ENCODE data around the gene EI24.

The EI24 gene

DNA sequence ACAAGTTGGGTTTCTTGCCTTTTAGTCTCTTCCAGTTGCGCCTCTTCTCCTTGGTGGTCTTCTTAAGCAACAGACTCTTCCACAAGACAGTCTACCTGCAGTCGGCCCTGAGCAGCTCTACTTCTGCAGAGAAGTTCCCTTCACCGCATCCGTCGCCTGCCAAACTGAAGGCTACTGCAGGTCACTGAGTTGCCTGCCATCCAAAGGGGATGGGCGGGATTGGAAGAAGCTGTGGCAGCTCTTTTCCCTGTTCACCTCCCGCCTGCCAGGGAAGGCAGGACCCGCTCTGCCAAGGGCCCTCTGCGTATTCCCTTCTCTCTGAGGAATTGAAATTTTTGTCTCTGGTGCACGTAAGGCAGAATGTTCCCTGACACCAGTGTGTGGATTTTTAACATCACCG lies 14.2 kb downstream of the EI24 start:
- no peak for DNase-seq

DNA sequence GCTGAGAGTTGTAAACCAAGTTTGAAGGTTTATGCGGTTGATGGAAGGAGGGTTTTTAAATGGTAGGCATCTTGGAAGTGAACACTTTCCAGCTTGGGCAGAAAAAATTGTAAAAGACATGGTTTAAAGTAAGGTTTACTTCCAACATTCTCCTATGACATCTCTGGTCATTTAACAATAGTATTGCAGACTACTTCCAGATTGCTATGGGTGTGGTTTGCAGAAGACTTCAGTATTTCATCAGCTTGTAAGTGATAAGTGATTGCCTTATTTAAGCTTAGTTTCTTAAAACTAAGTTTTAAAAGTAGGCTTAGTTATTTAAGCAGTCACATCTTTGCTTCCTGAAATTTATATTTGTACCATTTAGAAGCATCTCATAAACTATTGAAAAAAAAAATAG lies 16.2 kb downstream of the EI24 start:
- no peak for DNase-seq

DNA sequence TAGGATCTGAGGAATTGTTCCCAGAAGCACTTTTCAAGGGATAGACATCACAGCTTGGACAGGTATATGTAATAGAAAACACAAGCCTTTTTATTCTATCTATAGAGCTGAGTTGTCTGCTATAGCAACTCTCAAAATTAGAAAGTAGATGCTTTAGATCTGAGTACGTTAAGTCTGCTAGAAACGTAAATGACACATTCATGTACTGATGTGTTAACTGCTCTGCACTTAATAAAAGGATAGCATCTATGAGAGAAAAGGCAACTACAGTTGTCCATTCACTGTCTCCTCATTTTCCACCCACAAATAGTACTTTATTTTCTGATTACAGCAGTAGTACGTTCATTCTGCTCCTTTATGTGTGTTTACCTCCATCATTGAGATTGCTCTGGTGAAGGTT lies 17.3 kb downstream of the EI24 start:
- DNase-seq: no peak

DNA sequence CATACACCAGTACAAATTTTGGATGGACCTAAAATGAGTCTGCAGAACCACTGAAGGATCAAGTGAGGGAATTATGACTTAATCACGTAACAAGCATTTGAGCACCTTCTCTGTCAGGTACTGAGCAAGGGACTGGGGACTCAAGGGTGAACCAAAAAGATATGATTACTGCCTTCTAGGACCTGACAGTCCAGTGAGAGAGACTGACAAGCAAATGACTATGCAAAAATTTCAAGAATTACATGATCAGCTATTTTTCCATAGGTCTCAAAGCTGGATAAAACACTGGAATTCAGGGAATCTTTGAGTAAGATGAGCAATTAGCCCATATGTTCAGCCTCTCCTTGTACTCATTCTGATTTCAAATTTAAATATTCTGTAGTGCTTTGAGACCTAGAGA lies 18.2 kb downstream of the EI24 start:
- no peak for DNase-seq

DNA sequence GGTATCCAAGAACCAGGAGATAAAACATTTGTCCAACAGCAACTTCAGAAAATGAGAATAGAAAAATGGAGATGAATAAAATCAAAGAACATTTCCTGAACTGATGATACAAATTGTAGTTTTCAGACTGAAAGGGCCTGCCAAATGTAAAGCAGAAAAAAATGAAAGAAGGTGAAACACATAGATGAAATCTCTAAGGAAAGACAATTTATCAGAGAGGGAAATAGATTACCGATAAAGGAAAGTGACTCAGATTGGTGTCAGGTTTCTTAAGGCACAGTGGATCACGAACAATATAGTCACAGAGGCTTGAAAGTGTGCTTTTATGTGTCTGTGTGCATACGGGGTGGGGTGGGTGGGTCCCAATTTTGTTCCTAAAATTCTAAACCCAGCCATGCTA lies 19.2 kb downstream of the EI24 start:
- DNase-seq: no peak

DNA sequence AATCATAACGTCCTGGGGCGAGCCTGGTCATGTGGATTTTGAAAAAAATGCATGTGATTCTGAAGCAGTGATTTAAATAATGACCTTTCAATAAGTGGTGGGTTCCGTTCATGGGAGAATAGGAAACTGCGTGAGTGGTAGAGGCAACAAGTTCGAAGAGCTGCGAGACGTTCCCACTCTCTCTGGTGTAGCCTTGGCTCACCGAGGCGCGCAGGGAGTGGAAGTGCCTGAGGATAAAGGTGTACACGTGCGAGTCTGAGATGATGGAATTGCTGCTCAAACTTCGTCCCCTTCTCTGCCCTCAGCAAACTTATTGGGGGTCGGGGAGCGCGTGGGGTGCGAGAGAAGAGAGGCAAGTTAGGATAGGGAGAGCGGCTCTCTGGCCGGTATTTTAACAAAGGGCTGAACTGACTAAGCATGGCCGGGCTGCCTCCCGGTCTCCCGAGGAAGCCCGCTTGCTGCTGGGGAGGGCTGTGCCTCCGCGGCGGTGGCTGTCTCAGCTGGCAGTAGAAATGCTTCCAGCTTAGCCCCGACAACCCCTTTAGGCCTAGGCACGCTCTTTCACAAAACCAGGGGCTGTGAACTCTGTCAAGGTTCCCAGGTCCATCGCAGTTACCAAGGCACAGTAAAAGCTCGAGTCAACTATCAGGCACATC lies 22.5 kb downstream of the EI24 start:
- peak; percentile 35 for DNase-seq

DNA sequence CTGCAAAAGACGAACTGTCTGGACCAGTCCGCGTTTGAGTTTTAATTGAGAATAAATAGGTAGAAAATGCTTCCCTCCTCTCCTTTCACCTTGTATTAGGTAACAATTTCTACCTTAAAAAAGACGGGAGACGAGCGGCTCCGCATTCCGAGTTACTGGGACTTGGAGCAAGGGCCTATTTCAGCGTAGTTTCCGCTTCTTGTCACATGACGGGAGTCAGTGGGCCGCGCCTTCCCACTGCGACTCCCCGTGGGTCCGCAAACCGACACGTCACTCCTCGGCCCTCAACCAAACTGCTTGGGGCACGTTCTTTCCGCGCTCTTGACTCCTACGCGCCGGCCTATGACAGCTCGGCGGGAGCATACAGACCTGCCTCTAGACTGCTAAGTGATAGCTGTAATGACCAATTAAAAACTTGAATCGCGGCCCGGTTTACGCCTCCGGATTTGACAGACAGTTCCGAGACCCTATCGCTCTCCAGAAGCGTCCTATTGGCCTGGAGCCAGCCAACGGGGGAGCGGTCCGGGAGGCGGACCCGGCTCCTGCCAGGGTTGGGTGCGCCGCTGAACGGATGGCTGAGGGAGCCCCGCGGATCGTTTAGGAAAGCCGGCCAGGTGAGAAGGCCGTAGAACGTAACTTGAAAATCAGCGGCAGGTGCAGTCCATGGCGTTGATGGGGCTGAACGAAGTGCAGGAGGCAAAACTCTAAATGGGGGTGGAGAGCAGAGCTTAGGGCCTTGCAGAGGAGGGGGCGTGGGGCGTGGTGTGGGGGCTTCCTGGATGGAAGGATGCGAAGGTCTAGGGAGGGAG lies 23.2 kb downstream of the EI24 start, which contains the start of gene STT3A:
STT3A (plus strand) TSS at position 548 of the 809 bp plus-strand sequence. CDS start 3,064 bp downstream, outside the sequence.
- peak; percentile 95 for DNase-seq

DNA sequence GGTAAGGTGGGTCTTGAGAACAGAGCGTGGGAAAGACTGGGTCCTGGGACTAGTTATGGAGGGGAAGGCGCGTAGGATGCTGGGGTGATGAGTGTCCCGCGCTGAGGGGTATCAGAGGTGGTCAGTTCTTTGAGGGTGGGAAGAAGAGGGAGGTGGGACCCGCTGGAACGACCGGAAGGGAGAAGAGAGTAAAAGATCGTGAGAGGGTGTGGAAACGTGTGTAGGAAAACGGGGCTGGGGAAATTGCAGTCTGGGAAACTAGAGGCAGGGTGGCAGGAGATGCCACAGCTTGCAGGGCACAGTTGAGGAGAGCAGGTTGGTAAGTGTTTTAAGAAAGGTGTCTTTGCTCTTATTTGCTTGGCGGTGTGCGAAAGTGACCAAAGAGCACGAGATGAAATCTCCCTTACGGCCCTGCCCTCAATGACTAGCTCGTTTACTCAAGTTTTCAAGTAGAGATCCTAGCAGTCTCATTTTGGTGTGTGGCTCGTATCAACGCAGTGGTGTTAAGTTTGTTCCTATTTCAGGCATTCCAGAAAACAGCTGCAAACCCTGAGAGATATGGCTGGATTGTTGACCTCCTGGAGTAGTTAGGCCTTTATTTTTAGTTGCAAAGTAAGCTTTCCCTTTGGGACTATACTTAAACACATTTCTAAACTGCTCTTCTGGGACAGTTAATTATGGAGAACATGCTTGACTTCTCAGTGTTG lies 24.0 kb downstream of the EI24 start:
- no peak for DNase-seq

DNA sequence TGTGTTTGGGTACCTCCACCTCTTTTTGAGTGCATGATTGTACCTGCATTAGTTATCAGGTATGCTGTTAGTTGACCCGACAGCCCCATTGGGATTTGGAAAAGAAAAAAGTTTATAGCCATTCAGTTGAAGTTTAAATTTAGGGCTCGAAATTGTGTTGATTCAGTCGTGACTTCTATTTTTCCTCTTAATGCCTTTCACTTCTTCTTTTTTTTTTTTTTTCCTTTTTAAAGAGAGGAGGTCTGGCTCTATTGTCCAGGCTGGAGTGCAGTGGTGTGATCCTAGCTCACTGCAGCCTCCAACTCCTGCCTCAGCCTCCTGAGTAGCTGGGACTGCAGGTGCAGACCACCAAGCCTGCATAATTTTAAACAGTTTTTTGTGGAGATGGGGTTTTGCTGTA lies 25.7 kb downstream of the EI24 start:
- no peak for DNase-seq

DNA sequence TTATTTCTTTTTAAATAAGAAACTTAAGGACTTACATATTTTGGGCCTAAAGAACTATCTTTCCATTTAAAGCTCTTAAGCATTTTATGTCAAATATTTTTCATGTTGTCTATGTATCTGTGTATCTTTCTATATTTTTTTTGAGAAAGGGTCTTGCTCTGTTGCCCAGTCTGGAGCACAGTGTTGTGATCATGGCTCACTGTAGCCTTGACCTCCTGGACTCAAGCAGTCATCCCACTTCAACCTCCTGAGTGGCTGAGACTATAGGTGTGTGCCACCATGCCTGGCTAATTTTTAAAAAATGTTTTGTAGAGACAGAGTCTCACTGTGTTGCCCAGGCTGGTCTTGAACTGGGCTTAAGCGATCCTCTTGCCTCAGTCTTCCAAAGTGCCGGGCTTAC lies 31.4 kb downstream of the EI24 start:
- DNase-seq: no peak

DNA sequence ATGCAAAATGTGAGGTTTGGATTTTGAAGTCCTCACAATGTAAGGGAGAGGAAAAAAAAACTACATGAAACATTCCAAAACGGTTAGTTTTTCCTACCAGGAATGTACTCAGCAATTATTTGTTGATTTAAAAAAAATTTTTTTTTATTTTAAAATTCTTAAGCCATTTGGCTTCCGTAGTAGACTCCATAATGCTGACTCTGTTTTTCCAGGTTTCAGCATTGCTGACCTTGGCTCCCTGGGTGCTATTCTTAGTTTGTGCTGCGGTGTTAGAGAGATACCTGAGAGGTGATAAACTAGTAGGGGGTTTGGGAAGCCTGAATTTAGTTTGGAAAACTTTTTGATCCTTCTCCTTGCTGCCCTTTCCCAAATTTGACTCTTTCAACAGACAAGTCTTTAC lies 33.9 kb downstream of the EI24 start:
- no peak for DNase-seq

DNA sequence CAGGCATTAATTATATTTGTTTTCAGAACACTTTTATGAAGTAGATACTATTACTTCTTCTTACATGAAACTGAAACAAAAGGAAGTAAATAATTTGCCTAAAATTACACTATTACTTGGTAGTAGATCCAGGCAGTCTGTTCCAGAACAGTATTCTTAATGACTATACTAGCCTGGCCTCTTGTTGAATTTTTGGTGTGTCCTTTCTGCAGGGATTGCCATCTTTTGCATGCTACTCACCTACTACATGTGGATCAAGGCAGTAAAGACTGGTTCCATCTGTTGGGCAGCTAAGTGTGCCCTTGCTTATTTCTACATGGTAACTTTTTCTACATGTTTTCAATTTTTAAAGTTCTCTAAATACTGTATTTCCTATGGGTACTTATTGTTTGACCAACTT lies 36.1 kb downstream of the EI24 start:
- DNase-seq: no peak

DNA sequence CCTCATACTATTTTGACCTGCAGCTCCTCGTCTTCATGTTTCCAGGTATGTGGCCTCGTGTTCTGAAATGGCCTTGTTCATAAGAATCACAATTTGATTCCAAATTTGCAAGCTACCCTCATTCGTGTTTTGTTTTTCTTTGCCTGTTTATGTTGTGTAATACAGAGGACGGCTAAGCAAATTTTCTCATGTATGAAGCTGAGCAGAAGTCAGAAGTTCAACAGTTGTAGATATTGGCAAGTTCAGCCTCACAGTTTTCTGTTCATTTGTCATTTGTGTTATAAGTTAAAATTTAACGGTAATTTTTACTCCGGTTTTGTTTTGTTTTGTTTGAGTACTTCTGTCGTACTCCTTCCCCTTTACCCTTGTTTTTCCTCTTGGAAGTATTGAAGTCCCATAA lies 40.3 kb downstream of the EI24 start:
- no peak for DNase-seq

DNA sequence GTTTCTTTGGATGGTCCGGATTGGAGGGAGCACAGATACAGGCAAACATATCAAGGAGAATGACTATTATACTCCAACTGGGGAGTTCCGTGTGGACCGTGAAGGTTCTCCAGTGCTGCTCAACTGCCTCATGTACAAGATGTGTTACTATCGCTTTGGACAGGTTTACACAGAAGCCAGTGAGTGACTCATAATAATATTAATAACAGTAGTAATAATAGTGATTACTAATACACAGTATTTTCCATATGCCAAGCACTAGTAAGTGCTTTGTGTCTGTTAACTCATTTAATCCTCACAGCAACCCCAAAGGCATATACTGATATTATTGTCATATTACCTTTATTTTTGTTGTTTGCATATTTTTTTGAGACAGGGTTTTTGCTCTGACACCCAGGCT lies 49.1 kb downstream of the EI24 start:
- DNase-seq: no peak

DNA sequence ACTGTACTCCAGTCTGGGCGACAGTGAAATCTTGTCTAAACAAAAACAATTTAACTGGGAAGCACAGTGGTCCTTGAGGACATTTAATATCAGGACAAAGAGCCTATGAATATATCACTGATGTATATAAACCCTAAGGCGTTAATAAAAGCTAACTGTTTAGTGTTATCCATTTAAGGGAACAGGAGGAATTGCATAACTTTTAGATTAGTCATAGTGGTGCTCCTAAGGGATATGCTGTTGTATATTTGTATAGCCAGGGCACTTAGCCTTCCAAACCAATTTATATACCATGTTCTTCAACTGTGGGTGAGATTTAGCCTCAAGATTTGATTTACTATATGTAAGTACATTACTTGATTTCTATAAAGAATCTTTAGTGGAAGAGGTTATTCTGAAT lies 52.7 kb downstream of the EI24 start:
- DNase-seq: no peak

DNA sequence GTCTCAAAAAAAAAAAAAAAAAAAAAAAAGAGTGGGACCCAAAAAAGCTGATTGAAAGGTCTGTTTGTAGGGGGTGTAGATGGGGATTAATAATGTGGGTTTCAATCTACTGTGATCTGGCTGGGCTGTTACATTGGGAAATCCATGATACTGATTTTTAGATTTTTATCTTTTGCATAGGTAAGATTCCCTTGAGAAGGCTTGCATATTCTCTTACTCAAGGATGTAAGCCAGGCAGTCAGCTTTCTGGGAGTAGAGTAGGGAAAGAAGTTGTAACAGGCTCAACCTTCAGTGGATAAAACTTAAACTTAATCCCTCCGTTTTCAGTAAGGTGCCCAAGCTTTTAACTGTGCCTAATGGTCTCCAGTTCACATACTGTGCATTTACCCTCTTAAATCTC lies 53.8 kb downstream of the EI24 start:
- no peak for DNase-seq

DNA sequence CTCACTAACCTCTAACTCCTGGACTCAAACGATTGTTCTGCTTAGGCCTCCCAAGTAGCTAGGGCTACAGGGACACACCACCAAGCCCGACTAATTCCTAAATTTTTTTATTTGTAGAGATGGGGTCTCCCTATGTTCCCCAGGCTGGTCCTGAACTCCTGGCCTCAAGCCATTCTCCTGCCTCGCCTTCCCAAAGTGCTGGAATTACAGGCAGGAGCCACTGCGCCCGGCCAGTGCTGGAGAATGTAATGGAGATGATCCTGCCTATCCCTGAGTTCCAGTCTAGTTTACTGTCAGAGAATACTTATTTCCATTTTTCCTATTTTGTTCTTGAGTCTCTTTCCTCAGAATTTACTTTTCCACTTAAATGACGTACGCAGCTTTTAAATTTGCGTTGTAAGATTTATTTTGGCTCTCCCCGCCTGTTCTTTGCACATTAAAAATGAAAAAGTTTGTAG lies 55.5 kb downstream of the EI24 start, which contains the start of gene CHEK1:
CHEK1 (plus strand) TSS at position 408 of the 458 bp plus-strand sequence. CDS start 1,606 bp downstream, outside the sequence.
- no peak for DNase-seq

DNA sequence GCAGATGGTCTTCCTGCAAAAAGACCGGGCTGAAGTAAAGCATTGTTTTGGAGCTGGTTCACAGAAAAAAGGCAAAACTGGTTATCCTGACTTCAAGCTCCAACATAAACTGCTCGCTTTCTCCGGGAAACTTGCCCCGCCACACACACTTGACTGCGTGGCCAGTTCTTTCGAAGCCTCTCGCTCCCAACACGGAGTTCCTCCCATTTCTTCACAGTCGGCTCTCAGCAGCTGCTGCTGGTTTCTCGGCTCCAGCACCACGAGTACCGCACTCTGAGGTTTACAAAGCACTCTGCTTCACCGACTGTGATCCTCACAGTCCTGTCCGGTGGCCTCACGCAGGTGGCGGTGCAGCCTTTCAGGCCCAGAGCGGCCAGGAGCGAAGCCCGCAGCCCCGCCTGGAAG lies 56.0 kb downstream of the EI24 start:
- DNase-seq: no peak

DNA sequence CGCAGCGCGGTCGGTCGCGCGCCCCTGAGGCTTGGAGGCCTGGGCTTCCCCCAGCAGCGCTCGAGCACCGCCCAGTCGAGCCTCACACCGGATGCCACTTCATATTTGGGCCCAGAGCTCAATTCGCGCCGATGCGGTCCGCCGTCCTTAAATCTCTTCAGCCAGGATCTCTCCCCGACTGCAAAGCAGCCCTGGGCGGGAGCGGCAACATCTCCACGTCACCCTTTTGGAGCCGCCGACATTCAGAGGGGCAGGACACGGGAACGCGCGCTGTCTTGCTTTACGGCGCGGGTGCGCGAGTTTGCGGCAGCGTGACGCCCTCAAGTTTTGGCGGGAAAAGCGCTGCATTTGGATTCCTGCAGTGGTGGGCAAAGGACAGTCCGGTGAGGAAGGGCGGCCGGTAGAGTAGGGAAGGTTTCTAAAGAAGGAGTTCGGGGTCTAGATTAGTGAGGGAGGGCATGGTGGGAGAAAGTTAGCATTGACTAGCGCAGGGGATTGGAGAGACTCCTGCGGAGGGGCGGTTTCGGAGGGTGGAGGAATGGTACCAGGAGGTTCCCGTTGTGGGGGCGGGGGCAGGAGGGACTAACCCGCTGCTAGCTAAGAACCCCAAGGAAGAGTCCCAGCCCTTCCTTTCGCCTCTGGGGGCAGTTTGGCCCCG lies 56.5 kb downstream of the EI24 start:
- peak; percentile 77 for DNase-seq

DNA sequence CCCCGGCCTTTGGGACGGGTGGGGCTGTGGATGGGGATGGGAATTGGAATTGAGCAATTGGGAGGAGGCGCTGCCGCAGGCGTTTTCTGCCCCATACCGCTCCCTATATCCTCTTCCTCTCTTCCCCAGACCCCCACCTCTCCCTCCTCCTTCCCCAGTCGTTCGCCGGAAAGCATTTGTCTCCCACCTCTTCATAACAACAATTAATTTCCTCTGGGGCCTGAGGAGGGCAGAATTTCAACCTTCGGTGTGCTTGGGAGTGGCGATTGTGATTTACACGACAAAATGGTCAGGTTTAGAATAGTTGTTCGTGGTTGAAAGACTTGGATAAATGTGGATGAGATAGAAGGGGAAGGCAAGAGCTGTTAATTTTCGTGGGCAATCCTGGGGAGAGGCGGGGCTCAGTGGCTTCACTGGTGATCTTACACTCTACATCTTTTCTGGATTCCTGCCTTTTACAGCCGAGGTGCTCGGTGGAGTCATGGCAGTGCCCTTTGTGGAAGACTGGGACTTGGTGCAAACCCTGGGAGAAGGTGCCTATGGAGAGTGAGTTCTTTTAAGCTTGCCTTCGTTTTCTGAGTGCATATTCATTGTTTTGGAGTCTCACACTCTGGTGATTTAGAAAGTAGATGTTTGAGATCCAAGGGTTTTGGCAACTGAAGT lies 57.1 kb downstream of the EI24 start:
- DNase-seq: peak; percentile 6

DNA sequence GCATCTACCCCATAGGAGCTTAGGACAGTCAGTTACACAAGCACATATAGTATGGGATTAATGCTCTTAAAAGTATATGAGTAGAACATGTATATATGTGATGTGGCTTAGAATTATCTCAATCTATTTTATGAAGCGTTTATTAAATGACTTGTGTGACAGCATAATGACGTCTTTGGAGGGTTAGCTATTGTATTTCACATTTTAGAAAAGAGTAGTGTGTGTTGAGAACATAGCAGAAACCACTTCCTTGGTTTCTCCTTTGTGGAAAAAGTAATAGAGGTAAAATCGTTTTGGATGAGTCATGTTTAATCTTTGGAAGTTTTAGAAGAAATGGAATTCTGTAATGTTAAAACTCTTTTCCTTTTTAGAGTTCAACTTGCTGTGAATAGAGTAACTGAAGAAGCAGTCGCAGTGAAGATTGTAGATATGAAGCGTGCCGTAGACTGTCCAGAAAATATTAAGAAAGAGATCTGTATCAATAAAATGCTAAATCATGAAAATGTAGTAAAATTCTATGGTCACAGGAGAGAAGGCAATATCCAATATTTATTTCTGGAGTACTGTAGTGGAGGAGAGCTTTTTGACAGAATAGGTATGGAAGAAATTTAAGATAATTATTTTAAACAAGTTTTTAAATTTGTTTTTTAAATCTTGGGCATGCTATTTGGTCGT lies 58.1 kb downstream of the EI24 start:
- DNase-seq: no peak

Data from activated effector memory CD4-positive, alpha-beta T cell treated with Interleukin-2 at 50 U/mL for 16 hours (primary cell).